Left ventricle myocardium inferior (tissue), 1 donor: ENCODE measurements around the gene PTPN21. TPM values are rescaled to one million over a fixed set of nuclear protein-coding genes. Genes with fewer than 3 reads are reported as not detected.

Source experiments
- DNase-seq: peaks from one replicate; pipeline ENCODE4 v3.0.0-alpha.2; 2020
- H3K27ac ChIP-seq: fragments of 200-600 bp; replicated peaks from 2 replicates; pipeline ENCODE4 v1.8.0; 2021
- H3K27me3 ChIP-seq: fragments of 200-600 bp; 2 replicates; pipeline ENCODE4 v1.8.0; 2021; ENCODE audit warnings: low read depth
- H3K36me3 ChIP-seq: fragments of 200-600 bp; 2 replicates; pipeline ENCODE4 v1.8.0; 2021
- H3K4me1 ChIP-seq: fragments of 200-600 bp; 2 replicates; pipeline ENCODE4 v1.8.0; 2021
- H3K4me3 ChIP-seq: fragments of 200-600 bp; 2 replicates; pipeline ENCODE4 v1.8.0; 2021; ENCODE audit warnings: mild to moderate bottlenecking, moderate library complexity
- H3K9me3 ChIP-seq: fragments of 200-600 bp; replicated peaks from 2 replicates; pipeline ENCODE4 v1.8.0; 2021
- CTCF ChIP-seq: fragments of 200-600 bp; IDR thresholded peaks from 2 replicates; pipeline ENCODE4 v1.8.0; 2021; ENCODE audit warnings: antibody characterized with exemption, mild to moderate bottlenecking, borderline replicate concordance
- intact Hi-C: fragments of 100-400 bp; cut with micrococcal nuclease; formaldehyde crosslinking; loops from one replicate; pipeline ENCODE4 v1.11.0; 2022
- total RNA-seq: library from RNA; stranded (reverse); fragmentation: NEBNext Ultra II Directional; extraction: Animal tissue kit (Norgen Biotek cat#: 25700); gene quantifications from one replicate; pipeline ENCODE4 v1.2.1, GENCODE V29; 2021
- donor health status: DM: no; HTN: yes; CAD: no; lungs with severe emphysema.

PTPN21 gene
- total RNA-seq, 1 donor from 2014 or later = 42.3 TPM

DNA sequence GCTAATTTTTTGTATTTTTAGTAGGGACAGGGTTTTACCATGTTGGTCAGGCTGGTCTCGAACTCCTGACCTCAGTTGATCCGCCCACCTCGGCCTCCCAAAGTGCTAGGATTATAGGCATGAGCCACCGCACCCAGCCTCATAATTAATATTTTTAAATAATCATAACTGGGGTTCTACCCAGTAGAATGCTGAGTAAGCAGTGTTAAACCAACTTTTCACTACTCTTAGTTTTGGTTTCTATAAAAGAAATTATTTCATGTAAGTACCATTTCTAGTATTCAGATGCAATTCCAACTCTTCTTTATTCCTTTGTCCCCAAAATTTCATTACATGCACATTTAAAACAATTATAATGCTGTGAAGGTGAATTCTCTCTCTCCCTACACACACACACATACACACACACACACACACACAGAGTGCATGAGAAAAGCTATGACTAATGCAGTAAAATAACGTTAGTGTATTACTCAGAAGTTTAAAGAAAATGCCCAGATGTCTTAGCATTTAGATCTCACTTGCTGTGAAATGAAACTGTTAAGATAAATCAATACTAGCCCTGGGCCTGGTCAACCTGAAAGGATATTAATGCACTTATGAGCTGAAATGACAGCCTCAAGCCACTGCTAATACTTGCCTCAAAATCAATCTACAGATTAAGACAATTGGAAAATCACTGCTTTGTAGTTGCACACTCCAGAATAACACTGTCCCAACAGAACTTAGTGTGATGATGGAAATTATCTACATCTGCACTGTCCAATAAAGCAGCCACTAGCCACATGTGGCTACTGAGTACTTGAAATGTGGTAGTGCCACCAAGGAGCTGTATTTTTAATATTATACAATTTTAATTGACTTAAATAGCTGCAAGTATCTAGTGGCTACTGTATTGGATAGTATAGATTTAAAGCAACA, 36.0 kb downstream of the PTPN21 start:
- intact Hi-C loops = no loop called here
- no peak for DNase-seq
- H3K9me3 ChIP-seq = no peaks in the 10 kb centered on the region
- no peak overlapping the region for H3K27ac ChIP-seq
- H3K27me3 ChIP-seq = no peaks in the 10 kb centered on the region
- H3K36me3 ChIP-seq = peaks cover 12% of the 10 kb centered on the region
- no peak for TF ChIP-seq CTCF
- no peak overlapping the region for H3K4me3 ChIP-seq
- peaks cover 37% of the 10 kb centered on the region for H3K4me1 ChIP-seq

DNA sequence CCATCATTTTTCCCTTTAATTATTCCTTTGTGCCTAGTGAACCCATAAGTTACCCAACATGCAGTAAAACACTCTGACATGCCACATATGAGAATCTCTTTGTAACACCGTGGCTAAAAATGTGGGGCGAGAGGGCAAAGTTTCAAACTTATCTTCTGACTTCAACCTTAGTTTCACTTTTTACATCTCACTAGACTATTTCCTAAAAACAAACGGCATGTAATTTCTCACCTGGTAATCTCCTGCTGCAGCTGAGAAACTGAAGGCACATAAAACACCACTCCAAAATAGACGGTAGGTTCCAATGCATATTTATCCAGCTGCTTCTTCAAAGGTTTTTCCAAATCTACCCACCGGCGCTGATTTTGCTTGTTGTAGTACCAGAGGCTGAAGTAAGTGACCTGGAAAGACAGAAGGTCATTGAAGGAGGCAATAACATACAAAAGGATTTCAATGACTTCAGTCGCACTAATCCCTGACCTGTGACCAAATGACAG, 37.9 kb downstream of the PTPN21 start:
- intact Hi-C loops = no loop called here
- no peak for DNase-seq
- Histone ChIP-seq H3K4me1 (peaks cover 33% of the 10 kb centered on the region), H3K36me3 (peaks cover 20% of the 10 kb centered on the region), H3K27ac (peak overlapping the region; percentile 43), H3K4me3 (peak overlapping the region; percentile 20), H3K27me3 (no peaks in the 10 kb centered on the region), H3K9me3 (no peaks in the 10 kb centered on the region)
- TF ChIP-seq CTCF = no peak

DNA sequence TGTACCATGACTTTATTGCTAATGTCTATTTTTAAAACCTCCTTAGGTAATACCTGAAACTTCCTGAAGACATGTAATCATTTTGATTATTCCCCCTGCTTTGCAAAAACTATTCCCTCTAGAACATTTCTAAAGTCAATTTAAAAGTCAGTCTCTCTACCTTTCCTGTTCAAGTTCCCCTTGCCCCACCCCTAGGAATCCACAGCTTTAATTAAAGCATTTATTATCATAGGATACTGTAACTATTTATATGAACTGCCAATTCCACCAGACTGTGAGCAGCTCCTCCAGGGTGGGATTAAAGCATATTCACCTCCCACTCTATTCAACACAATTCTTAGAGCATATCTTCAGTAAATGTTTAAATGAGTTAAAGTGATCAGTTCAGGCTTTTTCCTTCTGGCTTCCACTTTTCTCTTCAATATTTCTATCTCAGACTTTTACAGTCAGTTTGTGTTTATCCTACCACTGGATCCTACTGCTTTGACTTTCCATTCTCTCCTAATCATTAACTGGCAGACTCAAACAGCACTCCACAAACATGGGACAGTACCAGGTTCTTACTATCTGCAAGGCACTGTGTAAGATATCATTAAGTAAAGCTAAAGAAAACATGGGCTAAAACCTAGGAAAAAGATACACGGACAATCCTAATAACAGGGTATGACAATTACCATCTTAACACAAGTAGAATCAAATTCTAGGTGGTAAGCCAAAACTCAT, 39.1 kb downstream of the PTPN21 start:
- H3K9me3 ChIP-seq = no peaks in the 10 kb centered on the region
- H3K4me3 ChIP-seq = no peak overlapping the region
- intact Hi-C loops = no loop called here
- DNase-seq = no peak
- H3K4me1 ChIP-seq = peaks cover 30% of the 10 kb centered on the region
- H3K27ac ChIP-seq = peak overlapping the region; percentile 43
- TF ChIP-seq CTCF = no peak
- peaks cover 29% of the 10 kb centered on the region for H3K36me3 ChIP-seq
- no peaks in the 10 kb centered on the region for H3K27me3 ChIP-seq

DNA sequence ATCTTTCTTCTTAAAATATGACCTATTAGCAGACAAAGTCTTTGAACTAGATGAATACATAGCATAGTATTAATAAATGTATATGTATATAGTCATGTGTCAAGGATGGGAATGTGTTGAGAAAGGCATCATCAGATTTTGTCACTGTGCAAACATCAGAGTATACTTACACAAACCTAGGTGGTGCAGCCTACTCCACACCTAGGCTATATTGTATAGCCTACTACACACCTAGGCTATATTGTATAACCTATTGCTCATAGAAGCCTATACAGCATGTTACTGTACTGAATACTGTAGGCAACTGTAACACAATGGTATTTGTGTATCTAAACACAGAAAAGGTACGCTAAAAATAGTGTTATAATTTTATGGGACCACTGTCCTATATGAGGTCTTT, 47.6 kb downstream of the PTPN21 start:
- intact Hi-C loops = no loop called here
- Histone ChIP-seq H3K27me3 (no peaks in the 10 kb centered on the region), H3K9me3 (no peaks in the 10 kb centered on the region), H3K27ac (no peak overlapping the region), H3K4me3 (no peak overlapping the region), H3K4me1 (peaks cover 18% of the 10 kb centered on the region), H3K36me3 (peaks cover 41% of the 10 kb centered on the region)
- TF ChIP-seq CTCF = no peak
- no peak for DNase-seq

DNA sequence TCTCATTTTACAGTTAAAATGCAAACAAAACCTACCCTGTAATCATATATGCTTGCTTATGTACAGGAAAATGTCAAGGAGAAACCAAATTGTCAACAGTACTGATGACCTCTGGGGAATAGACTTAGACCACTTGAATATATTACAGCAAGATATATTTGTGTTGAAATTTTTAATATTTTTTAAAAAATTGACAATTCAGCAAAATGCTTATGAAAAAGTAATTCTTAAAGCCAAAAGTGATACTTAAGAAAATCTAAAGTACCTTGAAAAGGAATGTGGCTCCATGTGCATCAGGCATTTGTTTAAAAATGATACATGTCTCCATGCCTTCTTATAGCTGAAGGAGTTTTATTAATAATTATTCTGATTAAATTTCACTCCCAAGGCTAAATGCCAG, 49.2 kb downstream of the PTPN21 start:
- no peak for TF ChIP-seq CTCF
- Histone ChIP-seq H3K27me3 (no peaks in the 10 kb centered on the region), H3K36me3 (peaks cover 47% of the 10 kb centered on the region), H3K4me3 (no peak overlapping the region), H3K9me3 (no peaks in the 10 kb centered on the region), H3K27ac (no peak overlapping the region), H3K4me1 (peaks cover 18% of the 10 kb centered on the region)
- intact Hi-C loops = no loop called here
- no peak for DNase-seq
